Activated CD4-positive, CD25-positive, alpha-beta regulatory T cell treated with anti-CD3 and anti-CD28 coated beads, Interleukin-2, amount 50 U/mL, for 16 hours (primary cell): ENCODE measurements around the gene NCKAP1.
"Not testable (repeated sequence)": the region's sequence is repeated elsewhere in the genome, so short reads cannot be mapped to it uniquely, and the experiment has no call there.

Experiments
- DNase-seq: peaks from one replicate; pipeline ENCODE4 v3.0.0-alpha.2; 2020; ENCODE audit warnings: low read depth, low spot score

The NCKAP1 gene

DNA sequence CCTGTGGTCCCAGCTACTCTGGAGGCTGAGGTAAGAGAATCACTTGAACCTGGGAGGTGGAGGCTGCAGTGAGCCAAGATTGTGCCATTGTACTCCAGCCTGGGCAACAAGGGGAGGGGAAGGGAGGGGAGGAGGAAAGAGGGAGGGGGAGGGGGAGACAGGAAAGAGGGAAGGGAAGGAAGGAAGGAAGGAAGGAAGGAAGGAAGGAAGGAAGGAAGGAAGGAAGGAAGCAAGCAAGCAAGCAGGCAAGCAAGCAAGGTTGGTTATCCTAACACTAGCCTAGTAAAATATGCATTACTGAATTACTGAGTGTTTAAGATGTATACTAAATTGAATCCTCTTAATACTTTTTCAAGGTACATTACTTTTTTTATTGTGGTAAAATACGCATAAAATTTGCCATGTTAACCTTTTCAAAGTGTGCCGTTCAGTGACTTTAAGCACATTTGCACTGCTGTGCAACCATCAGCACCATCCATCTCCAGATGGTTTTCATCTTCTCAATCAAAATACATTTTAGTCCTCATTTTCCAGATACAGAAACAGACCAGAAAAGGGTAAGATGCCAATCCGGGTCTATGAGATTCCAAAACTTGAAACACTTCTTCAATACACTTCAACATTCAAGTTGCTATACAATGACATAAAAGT lies 28.9 kb downstream of the NCKAP1 start:
- no peak for DNase-seq

DNA sequence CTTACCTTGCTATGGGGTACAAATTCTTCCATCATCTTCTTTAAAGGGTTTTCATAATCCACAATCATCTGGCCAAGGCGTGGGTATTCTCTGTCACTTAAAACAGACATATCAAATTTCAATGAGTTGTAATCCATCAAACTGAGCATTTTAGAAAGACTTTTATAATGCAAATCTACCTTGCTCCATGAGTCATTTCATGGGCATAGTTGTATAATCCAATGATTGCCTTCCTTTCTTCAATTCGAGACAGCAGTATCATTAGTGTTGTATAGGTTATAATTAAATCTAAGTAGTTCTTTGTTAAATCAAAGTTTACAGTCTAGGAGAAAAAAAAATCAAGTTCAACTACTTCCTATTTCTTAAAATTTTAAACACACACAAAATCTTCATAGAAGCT lies 36.3 kb downstream of the NCKAP1 start:
- DNase-seq = no peak

DNA sequence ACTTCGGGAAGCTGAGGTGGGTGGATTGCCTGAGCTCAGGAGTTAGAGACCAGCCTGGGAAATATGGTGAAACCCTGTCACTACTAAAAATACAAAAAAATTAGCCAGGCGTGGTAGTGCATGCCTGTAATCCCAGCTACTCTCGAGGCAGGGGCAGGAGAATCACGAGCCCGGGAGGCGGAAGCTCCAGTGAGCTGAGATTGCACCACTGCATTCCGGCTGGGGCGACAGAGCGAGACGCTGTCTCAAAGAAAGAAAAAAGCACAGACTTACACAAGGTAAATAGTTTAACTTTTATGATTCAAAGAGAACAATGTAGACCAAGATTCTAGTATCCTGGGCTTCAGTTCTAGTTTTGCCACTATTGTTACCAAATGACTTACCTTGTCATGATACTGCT lies 37.4 kb downstream of the NCKAP1 start:
- DNase-seq = no peak

DNA sequence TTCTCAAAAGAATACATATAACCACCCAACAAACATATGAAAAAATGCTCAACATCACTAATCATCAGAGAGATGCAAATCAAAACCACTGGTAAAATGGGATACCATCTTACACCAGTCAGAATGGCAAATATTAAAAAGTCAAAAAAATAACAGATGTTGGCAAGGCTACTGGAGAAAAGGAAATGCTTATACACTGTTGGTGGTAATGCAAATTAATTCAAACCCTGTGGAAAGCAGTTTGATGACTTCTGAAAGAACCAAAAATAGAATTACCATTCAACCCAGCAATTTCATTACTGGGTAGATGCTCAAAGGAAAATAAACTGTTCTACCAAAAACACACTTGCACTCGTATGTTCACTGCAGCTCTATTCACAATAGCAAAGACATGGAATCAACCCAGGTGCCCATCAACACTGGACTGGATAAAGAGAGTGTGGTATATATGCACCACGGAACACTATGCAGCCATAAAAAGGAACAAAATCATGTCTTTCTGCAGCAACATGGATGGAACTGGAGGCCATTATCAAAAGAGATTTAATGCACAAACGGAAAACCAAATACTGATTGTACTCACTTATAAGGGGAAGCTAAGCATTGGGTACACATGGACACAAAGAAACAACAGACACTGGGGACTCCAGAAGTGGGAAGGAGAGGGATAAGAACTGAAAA lies 38.8 kb downstream of the NCKAP1 start:
- DNase-seq = no peak

DNA sequence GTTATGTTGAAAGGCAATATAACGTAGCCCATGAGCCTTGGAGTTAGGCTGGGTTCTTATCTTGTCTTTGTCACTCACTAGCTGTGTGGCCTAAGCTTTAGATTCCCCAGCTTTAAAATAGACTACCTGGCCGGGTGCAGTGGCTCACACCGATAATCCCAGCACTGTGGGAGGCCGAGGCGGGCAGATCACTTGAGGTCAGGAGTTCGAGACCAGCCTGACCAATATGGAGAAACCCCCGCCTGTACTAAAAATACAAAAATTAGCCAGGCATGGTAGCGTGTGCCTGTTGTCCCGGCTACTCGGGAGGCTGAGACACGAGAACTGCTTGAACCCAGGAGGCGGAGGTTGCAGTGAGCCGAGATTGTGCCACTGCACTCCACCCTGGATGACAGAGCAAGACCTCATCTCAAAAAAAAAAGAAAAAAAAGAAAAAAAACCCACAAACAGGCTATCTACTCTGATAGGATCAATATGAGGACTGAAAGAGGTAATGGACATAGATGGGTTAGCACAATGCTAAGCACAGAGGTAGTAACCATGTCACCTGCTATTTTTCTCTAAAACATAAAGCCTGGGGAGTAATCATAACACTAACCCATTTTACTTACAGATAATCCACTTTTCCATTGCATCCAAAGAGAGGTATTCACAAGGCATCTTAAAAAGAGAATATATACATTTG lies 43.9 kb downstream of the NCKAP1 start:
- no peak for DNase-seq

DNA sequence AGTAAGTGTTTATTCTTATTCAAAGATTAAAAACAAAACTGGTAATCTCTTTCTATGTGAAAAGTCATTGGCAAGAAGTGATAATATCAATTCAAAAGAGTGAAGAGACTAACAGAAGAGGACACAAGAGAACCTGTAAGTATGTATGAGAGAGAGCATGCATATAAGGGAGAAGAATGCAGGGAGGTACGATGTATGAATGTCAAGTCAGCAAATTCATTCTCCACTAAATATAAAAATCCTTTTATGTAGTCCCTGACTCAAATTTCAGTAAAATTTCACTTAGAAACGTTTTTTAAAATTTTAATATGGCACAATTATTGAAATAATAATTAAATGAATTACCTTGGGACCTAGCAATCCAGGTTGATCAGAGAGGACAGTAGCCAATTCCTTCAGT lies 55.3 kb downstream of the NCKAP1 start:
- DNase-seq = no peak

DNA sequence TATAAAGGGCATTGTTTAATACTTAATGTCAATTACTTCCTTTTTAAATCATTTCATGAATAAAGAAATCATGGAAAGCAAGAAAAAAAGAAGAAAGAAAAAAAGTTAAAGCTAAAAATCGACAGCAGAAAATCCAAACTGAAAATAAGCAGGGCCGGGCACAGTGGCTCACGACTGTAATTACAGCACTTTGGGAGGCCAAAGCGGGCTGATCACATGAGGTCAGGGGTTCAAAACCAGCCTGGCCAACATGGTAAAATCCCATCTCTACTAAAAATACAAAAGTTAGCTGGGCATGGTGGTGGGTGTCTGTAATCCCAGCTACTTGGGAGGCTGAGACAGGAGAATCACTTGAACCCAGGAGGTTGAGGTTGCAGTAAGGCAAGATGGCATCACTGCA lies 56.8 kb downstream of the NCKAP1 start:
- not testable (repeated sequence) for DNase-seq

DNA sequence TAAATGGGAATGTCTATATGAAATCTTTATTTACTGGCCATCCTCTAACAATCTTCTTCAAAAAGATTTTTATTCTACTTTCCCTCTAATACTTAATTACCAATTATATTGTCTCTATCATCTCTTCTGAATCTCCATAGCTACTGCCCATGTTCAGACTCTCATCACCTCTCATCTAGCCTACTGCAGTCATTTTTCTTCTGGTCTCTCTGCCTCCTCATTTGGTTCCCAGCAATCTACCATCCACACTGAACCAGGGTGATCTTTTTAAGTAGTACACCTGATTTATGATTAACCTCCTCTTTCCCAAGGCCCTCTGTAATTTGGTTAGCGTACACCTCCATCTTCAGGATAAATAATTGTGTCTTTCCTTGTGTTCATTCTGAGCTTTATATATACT lies 57.6 kb downstream of the NCKAP1 start:
- DNase-seq = no peak

DNA sequence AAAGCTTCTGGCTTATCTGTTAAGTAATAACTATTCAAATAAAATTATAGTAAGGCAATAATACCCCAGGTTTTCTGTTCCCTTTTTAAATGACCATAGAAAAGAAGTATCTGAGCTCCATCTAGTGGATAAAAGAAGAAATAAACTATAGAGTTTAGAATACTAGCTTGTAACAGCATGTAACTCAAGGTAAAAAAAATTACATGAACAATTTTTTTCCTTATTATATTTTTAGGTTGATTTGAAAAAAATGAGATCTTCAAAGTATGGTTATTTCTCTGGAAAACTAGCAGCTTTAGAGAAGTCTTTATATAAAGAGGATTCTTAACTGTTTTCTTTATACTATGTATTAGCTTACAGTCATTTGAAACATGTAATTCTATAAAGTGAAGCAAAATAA lies 58.1 kb downstream of the NCKAP1 start:
- DNase-seq = no peak

DNA sequence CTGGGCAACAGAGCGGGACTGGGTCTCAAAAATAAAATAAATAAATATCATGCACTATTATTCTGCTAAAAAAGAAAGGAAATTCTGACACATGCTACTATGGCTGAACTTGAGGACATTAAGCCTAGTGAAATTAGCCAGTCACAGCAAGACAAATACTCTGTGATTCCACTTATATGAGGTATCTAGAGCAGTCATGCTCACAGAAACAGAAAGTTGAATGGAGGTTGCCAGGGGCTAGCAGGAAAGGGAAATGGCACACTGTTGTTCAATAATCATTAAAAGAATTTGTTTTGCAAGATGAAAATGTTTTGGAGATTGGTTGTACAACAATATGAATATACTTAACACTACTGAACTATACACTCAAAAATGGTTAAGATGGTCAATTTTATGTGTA lies 60.8 kb downstream of the NCKAP1 start:
- DNase-seq = no peak

DNA sequence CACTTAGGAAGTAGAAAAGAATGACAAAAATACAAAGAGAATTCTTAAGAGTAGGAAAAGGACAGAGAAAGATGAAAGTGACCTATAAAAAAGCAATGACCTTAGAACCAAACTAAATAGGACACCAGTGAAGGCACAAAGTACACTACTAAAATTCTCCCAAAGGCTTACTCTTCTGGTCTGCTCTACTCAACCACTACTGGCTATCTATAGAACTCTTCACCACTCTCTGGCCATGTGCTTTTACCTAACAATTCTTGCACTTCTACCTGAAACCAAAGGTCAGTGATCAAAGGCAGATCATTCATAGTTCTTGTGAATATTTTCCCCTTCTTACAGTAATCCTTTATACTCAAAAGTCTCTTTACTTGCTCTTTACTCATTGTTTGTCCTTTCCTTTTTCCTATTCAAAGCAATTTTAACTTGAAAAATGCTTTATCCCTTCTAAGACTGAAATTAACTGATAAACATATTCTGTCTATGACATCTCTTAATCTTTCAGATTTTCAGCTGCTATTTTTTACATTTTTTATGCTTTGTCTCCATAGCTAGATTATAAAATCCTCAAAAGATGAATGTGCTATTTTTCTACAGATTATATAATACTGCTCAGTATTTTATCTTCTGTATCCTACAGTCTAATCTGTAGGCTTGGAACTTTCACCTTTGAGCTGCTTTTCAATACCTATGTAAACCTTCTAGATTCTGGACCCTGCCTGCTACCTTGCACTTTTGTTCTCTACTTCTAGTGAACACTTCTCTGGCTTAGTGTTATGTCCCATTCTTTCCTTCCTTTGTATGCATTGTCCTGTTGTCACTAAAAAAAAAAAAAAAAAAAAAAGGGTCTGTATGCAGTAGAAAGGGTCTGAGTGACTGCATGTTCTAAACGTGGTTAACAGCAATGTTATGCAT lies 64.6 kb downstream of the NCKAP1 start:
- no peak for DNase-seq

DNA sequence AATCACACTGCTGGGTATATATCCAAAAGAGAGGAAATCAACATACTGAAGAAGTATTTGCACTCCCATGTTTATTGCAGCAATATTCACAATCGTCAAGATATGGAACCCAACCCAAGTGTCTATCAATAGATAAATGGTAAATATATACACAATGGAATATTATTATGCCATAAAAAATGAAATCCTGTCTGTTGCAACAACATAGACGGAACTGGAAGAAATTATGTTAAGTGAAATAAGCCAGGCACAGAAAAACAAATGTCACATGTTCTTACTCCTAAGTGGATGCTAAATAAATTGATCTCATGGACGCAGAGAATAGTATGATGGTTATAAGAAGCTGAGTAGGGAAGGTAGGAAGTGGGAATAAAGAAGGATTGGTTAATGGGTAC lies 65.7 kb downstream of the NCKAP1 start:
- no peak for DNase-seq

DNA sequence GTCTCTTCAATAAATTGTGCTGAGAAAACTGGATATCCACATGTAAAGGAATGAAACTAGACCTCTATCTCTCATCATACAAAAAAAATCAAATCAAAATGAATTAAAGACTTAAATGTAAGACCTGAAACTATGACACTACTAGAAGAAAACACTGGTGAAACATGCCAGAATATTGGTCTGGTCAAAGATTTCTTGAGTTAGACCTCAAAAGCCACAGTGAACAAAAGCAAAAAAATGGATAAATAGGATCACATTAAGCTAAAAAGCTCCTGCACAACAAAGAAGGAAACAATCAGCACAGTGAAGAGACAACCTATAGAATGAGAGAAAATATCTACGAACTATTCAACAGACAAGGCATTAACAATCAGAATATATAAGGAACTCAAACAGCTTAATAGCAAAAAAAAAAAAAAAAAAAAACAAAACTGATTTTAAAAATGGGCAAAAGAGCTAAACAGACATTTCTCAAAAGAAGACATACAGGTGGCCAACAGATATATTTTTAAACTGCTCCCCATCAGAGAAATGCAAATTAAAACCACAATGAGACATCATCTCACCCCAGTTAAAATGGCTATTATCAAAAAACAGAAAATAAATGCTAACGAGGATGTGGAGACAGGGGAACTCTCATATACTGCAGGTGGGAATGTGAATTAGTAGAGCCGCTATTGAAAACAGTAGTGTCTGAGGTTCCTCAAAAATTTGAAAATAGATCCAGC lies 66.3 kb downstream of the NCKAP1 start:
- no peak for DNase-seq

DNA sequence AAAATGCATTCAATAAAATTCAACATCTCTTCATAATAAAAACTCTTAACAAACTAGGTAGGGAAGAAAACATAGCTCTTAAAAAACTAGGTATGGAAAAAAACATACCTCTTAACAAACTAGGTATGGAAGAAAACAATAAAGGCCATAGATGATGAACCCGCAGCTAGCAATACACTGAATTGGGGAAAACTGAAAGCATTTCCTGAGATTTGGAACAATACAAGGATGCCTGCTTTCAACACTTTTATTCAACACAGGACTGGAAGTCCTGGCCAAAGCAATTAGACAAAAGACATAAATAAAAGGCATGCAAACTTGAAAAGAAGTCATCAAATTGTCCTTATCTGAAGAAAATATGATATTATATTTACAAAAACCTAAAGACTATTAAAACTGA lies 67.8 kb downstream of the NCKAP1 start:
- no peak for DNase-seq

DNA sequence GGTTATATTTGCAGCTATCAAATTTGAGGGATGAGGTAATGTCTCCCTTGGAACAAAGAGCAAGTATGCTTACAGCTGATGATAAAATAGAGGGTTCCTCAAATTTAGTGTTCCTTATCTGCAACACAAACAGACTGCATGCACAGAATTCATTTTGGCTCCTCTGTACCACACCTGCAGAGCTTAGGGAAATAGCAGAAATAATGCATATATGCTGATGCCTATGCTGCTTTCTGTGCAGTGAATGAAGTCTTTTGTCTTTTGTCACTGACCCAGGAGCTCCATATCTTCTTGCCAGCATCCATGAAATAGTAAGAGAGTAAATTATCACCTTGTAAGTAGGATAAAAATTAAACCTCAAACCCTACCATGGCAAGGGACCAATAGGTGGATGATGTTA lies 69.8 kb downstream of the NCKAP1 start:
- DNase-seq = no peak

DNA sequence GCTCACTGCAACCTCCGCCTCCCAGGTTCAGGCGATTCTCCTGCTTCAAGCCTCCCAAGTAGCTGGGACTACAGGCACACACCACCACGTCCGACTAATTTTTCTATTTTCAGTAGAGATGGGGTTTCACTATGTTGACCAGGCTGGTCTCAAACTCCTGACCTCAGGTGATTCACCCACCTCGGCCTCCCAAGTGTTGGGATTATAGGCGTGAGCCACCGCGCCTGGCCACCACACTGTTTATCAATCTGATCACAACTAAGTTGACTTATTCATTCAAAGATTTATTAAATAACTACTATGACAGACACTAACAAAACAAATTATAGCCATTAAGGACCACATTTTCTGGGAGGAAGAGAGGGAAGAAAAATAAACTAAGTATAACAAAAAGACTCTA lies 71.9 kb downstream of the NCKAP1 start:
- DNase-seq = not testable (repeated sequence)

DNA sequence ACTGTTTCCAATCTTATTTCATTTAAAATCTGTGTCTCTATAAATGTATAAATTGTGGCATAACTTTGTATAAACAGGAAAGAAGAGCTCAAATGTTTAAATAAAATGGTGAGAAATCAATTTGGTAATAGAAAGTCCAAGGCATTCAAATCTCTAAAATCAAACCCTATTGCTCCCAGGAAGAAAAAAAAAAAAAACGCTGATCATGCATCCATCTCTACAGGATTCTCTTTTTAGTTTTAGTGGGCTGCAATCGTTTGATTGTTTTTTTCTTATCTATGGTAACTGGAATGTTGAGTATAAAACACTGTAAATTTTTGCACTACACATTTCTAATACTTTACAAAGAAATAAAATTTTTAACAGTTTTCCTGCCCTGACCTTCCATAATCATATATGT lies 75.6 kb downstream of the NCKAP1 start:
- DNase-seq = no peak

DNA sequence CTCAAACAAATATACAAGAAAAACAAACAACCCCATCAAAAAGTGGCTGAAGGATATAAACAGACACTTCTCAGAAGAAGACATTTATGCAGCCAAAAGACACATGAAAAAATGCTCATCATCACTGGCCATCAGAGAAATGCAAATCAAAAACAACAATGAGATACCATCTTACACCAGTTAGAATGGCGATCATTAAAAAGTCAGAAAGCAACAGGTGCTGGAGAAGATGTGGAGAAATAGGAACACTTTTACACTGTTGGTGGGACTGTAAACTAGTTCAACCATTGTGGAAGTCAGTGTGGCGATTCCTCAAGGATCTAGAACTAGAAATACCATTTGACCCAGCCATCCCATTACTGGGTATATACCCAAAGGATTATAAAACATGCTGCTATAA lies 77.4 kb downstream of the NCKAP1 start:
- DNase-seq = not testable (repeated sequence)

DNA sequence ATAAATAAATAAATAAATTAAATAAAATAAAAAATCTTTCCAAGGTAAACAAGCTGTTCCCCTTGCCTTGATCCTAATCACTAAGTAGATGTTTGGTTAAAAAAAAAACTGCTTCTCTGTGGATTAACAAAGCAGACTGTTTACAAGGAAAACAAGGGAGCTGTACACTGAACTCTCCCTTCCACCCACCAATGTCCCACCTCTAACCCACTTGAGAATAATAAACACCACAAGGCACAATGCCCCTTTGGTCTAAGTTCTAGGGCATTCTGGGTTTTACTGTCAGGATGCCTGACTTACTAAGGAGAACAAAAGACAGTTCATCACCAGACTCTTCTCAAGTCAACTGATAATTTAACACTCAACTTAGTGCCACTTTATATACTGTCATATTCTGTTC lies 83.5 kb downstream of the NCKAP1 start:
- DNase-seq = no peak

DNA sequence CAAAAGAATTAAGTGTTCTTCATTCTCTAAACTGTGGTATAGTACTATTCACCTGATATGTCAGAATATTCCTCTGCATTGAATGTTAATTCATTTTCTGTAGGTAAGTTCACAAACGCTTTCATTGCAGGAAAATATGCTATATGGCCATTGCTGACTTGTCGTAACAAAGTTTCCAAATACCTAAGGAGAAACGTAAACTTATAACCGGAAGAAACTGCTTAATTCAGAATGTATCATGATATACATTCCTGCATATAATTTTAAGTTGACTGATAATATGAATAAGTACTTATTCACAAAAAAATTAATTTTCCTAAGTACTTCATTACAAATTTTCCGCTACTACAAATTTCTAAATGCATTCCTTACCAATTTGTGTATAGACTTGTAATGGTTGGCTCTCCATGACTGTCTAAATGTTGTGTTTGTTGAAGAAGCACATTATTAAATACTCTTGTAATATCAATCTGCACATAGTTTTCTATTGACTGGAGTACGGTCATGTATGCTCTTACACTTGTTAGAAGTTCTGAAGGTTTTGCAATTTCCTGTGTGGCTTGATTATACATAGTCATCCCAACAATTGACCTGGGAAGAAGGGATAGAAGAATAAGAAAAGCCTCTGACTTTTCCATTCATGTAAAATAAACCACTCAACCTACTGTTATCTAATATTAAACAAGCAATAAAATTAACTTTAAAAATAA lies 85.4 kb downstream of the NCKAP1 start:
- no peak for DNase-seq
